Head of caudate nucleus (tissue), 42 donors: ENCODE measurements around the gene ULBP3.

Experiments
- DNase-seq, 42 donors: peaks; one replicate each; pipeline versions ENCODE4 v3.0.0 to v3.0.0-alpha.2; 2020 to 2021; ENCODE audit warnings: mixed read lengths in 7 of 42
- intact Hi-C: fragments of 100-400 bp; cut with DNase I; formaldehyde crosslinking; loops from one replicate; pipeline ENCODE4 v1.15.0; 2022

The ULBP3 gene

DNA sequence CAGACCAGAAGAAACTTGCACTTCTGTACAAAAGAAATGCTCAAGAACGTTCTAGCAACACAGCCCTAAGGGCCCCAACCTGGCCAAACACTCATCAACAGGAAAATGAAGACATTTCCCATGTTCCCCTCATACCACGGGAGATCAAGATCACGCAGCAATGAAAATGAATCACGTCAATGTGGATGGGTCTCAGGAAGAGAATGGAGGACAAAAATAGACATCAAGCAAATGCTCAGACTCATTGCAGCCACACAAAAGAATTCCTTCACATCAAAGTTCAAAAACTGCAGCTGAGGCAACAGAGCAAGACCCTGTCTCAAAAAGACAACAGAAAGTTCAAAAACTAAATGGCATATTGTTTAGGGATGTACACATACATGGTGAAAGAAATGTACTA is 18.1 kb downstream of the ULBP3 start:
- DNase-seq: no peak
- intact Hi-C loops: no loop called here

DNA sequence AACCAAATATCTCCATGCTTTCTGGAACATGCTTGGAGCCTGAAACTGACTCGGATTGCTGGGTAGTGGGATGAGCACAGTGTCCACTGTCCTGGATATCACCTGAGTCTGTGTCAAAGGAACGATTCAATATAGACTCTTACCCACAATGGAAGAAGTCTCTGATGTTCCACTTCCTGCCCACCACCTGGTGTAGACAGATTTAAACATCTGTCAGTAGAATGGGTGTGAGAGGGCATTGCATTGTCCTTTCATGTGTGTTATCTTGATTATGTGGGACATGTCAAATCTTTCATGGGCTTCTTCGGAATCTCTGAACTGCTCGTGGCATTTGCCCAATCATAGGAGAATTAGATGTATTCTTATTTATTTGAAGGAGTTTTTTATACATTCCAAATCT is 20.8 kb downstream of the ULBP3 start:
- no peak for DNase-seq
- intact Hi-C loops: no loop called here

DNA sequence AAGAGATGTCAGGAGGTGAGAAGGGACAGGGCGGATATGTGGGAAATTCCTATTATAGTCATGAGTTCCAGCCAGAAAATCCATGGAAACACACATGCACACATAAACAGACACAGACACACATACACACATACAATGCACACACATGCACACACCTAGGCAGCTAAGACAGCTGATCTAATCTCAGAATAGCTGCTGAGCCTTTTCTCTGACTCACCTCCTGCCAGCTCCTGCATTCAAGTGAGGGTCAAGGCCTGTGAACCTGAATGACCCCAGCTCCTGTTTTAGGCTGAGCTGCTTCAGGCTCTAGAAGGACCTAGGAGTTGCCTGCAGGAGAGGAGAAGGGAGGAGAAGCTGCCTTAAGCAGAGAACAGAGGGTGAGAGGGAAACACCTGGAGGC is 22.0 kb downstream of the ULBP3 start:
- no peak for DNase-seq
- intact Hi-C loops: no loop called here

DNA sequence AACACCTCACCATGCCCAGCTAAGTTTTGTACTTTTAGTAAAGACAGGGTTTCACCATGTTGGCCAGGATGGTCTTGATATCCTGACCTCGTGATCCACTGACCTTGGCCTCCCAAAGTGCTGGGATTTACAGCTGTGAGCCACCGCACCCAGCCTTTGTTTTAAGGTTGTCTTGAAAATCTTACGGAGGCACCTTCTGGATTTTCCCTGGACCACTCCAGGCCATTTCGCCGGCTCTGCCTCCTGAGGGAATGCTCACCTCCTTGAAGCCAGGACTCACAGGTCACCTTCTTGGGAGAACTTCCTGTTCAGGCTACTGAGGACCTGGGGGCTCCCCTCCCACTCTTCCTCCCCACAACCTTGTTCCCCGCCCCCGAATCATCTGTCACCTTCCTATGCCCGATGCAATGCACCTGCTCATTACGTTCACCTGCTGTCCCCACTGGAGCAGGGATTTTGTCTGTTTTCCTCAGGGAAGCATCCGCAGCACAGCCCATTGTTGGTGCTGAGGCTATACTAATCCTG is 24.2 kb downstream of the ULBP3 start:
- no peak for DNase-seq
- intact Hi-C loops: no loop called here

DNA sequence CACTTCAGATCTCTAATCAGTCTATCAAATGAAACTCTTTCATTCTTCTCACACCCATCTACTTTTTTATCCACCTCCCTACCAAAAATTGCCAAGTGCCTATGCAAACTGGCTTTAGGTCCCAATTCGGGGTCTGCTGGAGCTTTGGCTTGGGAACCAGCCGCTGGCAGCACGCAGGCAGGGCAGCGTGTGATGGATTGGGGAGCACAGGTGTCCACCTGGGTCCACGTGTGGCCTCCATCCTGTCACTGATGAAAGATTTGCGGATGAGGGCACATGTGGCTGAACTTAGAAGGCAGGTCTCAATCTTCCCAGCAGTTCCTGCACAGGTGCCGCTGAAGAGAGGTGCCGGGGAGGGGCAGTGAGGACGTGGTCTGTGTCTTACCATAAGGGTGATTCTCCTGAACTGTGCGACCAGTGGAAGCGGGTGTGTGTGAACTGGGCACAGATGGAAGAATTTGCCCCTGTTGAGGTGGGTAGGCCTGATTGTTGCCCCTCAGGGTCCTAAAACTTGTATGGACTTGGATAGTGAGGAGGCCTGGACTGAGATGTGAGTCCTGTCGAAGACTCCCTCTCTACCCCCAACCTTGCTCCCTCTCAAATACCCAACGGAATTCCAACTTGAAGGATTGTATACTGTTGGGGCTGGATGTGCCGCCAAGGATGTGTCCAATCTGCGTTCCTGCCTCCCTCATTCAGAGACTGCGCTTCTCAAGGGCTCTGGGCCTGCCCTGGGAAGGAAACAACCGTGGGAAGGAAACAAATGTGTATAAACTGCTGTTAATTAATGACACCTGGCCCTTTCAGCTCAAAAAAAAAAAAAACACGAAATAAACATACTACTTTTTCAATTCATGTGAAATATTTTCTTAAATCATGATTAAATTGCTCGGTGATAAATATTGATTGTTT is 25.2 kb downstream of the ULBP3 start:
- DNase-seq: no peak
- intact Hi-C loops: no loop called here

DNA sequence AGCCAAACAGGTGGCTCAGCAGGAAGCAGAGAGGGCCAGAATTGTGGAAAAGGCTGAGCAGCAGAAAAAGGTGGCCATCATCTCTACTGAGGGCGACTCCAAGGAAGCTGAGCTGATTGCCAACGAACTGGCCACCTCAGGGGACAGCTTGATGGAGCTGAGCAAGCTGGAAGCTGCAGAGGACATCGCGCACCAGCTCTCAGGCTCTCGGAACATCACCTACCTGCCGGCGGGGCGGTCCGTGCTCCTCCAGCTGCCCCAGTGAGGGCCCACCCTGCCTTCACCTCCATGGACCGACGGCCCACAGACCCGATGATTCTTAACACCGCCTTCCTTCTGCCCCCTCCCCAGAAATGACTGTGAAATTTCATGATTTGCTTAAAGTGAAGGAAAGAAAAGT is 25.8 kb downstream of the ULBP3 start:
- no peak for DNase-seq
- intact Hi-C loops: no loop called here

- peak in 1 of 42 donors; percentile 39 for DNase-seq
- intact Hi-C loops: no loop called here
Measured at GRCh38 chr6:150038202-150039062, 30.5 kb downstream of the ULBP3 start.

GRCh38 chr6:150037526-150038201 is 31.3 kb downstream of the ULBP3 start:
- intact Hi-C loops: no loop called here
- peak in 1 of 42 donors; percentile 37 for DNase-seq

DNA sequence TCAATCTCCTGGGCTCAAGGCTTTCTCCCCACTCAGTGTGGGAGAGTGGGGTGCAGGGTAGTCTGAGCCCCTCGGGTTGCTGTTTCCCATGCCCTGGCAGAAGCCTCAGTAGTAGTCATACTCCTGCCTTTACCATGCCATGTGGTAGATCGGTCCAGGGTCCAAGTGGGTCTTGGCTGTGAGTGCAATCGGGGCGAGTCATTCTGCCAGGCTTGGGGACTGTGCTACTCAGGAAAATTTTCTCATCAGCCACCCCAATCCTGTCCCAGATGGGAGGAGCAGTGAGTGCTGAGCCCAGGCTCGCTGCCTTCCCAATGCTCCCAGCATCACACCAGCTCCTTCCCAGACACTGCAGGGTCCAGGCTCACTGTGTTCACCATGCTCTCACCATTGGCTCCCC is 32.8 kb downstream of the ULBP3 start:
- intact Hi-C loops: no loop called here
- DNase-seq: peak in 1 of 42 donors; percentile 25

GRCh38 chr6:150033207-150033771 is 35.6 kb downstream of the ULBP3 start:
- intact Hi-C loops: no loop called here
- DNase-seq: no peak

- intact Hi-C loops: no loop called here
- DNase-seq: no peak
Measured at GRCh38 chr6:150032598-150032997, 36.3 kb downstream of the ULBP3 start.

DNA sequence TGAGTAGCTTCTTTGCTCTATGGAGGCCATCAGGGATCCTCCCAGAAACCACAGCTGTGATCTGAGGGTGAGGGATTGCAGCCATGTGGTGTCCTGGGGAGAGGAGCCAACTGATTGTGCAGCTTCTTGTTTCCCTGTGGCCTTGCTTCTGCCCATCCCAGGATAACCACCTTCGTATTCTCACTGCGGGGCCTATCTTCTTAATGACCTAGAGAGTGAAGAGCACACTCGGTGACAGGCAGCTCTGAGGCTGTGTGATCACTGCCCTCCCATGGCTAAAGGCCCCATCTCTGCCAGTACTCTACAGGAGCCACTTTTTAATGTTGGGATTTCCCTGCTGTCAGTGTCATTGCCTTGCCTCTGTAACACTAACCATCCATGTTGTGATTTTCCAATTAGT is 38.3 kb downstream of the ULBP3 start:
- DNase-seq: no peak
- intact Hi-C loops: no loop called here

GRCh38 chr6:150029749-150030148 is 39.2 kb downstream of the ULBP3 start:
- DNase-seq: no peak
- intact Hi-C loops: no loop called here

DNA sequence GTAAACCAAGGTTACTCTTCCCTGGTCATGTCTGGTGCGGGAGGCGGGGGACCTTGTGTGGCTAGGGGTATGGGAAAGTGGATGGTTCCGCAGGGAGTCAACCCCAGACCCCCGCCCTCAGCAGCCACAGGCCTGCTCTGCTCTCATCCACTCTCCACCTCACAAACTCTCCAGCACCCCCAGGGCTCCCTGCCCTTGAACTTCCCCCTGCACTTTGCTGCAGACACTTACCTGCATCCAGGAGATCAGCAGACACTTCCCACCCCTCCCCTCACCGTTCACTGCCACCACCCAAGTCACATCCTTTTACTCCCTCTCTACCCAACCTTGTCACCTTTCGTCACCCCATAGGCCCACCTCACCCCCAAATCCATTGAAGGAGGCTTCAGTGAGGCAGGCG is 39.6 kb downstream of the ULBP3 start:
- intact Hi-C loops: no loop called here
- DNase-seq: no peak

DNA sequence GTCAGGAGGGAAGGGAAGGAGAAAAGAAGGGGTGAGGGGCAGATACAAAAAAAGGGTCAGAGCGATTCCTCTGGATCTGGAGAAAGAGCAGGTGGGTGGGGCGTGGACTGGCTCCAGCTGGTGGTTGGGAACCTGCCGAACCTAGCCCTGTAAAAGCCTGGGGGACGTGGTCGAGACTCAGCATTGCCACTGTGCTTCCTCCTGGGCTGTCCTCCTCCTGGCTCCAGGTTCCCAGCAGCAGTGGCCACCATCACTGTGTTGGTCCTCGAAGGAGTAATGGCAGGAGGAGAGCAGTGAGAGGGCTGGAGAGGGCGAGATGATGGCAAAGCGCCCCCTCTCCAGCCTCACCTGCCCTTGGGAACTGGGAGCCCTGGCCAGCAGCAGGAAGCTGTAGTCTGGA is 40.1 kb downstream of the ULBP3 start:
- no peak for DNase-seq
- intact Hi-C loops: no loop called here

DNA sequence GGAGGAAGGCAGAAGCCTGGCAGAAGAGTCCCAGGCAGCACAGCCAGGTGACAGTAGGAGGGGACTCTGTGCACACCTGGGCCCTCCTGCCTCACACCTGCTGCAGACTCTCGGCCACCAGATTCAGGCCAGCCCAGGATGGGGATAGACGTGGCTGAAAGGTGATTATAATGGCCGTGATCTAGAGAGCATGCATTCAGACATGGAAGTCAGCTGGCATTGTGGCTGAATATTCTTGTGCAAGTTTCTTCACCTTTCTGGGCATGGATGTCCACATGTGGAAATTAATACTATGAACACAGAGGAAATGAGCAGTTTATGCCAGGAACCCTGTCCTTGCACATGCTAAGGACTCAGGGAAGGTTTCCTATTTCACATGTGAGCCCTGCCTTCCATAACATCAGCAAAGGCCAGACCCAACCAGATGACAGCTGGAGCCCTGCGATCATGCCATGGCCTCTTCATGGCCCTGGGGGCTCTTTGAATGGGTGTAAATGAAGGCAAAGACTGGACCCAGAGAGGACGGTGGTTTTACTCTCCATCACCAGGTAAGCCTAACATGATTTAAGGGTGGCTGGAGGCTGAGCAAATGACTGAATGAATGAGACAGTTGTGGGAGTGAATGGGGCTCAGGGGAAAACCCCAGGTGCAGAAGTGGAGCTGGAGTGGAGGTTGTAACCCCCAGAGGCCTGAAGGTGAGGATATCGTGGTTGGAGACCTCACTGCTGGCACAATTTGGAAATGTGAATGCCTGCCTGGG is 40.9 kb downstream of the ULBP3 start:
- intact Hi-C loops: no loop called here
- no peak for DNase-seq

DNA sequence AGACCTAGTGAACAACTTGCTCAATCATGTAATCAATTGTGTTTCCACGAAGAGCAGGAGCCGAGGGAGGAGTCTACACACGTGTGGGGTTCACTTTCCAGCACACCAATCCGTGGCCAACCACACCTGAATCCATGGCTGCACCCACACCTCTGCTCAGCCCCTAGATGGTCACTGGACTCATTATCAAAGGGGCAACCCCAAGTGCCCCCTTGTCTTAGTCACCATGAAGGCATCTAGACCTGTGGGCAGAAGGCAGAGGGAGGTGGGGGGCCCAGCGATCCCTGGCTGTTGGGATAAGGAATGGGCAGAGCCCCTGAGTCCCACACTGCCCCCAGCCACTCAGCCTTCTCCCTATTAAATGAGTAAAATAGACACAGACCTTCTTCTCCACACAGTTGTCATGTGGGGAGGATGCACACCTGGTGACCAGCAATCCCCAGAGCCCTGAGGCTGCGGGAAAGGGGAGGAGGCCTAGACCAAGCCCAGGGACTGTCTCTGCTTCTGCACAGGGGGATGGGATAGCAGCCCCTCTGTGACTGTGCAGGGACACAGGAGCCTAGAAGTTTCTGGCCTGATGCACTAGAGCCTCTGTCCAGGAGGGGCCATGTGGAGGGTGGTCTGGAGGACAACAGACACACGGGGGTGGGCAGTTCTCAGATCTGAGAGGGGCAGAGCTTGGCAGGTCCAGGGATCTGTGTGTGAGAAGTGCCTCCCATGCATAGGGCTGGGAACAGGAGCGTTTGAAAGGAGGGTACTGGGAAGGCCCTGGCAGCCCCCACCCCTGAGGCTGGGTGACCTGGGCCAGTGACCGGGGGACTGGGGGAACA is 41.7 kb downstream of the ULBP3 start:
- DNase-seq: no peak
- intact Hi-C loops: no loop called here
